Adrenal gland (tissue), 5 donors: ENCODE data around the gene SEMA4B.

Experiments
- CTCF ChIP-seq, 6 experiments: fragments of 450-650 bp in 4 of 6; fragments of 200-600 bp in 2 of 6; sonication (generic) in 1 of 6; IDR thresholded peaks; 1 replicate in 5 of 6; 2 replicates in 1 of 6; pipeline versions ENCODE4 v1.5.1 to v1.8.0; 2016 to 2021; ENCODE audit warnings: antibody characterized with exemption in 6 of 6, mild to moderate bottlenecking in 2 of 6, moderate library complexity in 1 of 6
- POLR2A ChIP-seq, 2 donors: fragments of 450-650 bp; IDR thresholded peaks; one replicate each; pipeline ENCODE4 v1.6.1; 2017; ENCODE audit warnings: antibody characterized with exemption in 2 of 2, mild to moderate bottlenecking in 2 of 2, moderate library complexity in 1 of 2
- donor health status: DM: no; HTN: no; CAD: no.

- TF ChIP-seq CTCF (IDR thresholded peaks at IDR 0.05), result no peak
- TF ChIP-seq POLR2A (IDR thresholded peaks at IDR 0.05), result no peak
Measured at GRCh38 chr15:90239371-90239770, 38.2 kb downstream of the SEMA4B start.
